Measurements from ENCODE around the gene REXO2. TPM values are rescaled to one million over a fixed set of nuclear protein-coding genes. Genes with fewer than 3 reads are reported as not detected.

REXO2 gene
- total and polyA plus RNA-seq, 2 of the 4 experiments (the other 2 are of a cell fraction): 179 to 255 TPM

- Histone ChIP-seq H3K9me1 (ENCODE audit: insufficient read depth, low read length) (0 out of 2 replicates have a peak, but pooled peaks cover 3% of the 10 kb centered on the region), H3K4me3 (ENCODE audit: insufficient read depth, low read depth, low read length) (peak overlapping the region; percentile 72), H2AFZ (replicated peaks; ENCODE audit: low read length, poor library complexity) (peak overlapping the region; percentile 86), H4K91ac (ENCODE audit: insufficient read depth, low read depth, low read length) (peak overlapping the region; percentile 91), H2BK120ac (ENCODE audit: low read depth, low read length) (peak overlapping the region; percentile 86), H3K27ac (ENCODE audit: insufficient read depth, low read length) (peak overlapping the region; percentile 97), H3K4ac (ENCODE audit: low read depth, low read length) (peak overlapping the region; percentile 97), H3K79me1 (ENCODE audit: low read depth in 1 of 2, low read length in 2 of 2) (peaks cover 8 to 12% of the 10 kb centered on the region in 2 experiments; a peak in 3 of 4 replicates), H3K9ac (ENCODE audit: low read depth, low read length) (peak overlapping the region; percentile 97), H3K56ac (ENCODE audit: extremely low read depth, insufficient read depth, low read length) (peak overlapping the region; percentile 97), H3K4me1 (ENCODE audit: control insufficient read depth, insufficient read depth, low read length) (peaks cover 4% of the 10 kb centered on the region; the same call in 1 of the 2 replicates), H3K27me3 (ENCODE audit: control insufficient read depth, insufficient read depth, low read length) (no peaks in the 10 kb centered on the region), H4K8ac (ENCODE audit: low read depth in 2 of 2, low read length in 2 of 2) (peak overlapping the region; percentile 97 to 98), H3K9me3 (ENCODE audit: control insufficient read depth, insufficient read depth, low read length) (no peaks in the 10 kb centered on the region), H2AK9ac (replicated peaks; ENCODE audit: low read depth, low read length, poor library complexity) (peak overlapping the region; percentile 94), H3K4me2 (ENCODE audit: low read depth, low read length) (peak overlapping the region; percentile 95), H4K20me1 (ENCODE audit: insufficient read depth, low read length) (peaks cover 6% of the 10 kb centered on the region; the same call in 1 of the 2 replicates), H3K36me3 (ENCODE audit: control insufficient read depth, insufficient read depth, low read length) (no peaks in the 10 kb centered on the region), H2BK5ac (ENCODE audit: low read depth, low read length, poor library complexity, severe bottlenecking) (peak overlapping the region; percentile 90), H3K14ac (replicated peaks; ENCODE audit: low read depth, low read length) (peak overlapping the region; percentile 92), H3K23ac (ENCODE audit: low read depth, low read length) (peak overlapping the region; percentile 92), H4K5ac (ENCODE audit: low read depth, low read length) (peak overlapping the region; percentile 92), H2BK15ac (ENCODE audit: low read depth, low read length) (peak overlapping the region; percentile 76; the same call in 2 of the 3 replicates), H3K18ac (ENCODE audit: low read depth, low read length) (peak overlapping the region; percentile 96), H2BK20ac (ENCODE audit: low read depth, low read length) (peak overlapping the region; percentile 54; the same call in 1 of the 2 replicates), H2AK5ac (ENCODE audit: low read depth, low read length) (peak overlapping the region; percentile 96)
- TF ChIP-seq CEBPB (IDR thresholded peaks at IDR 0.05; ENCODE audit: low read depth, low read length) (peak; percentile 27; the same call in 1 of the 2 replicates), MAZ (IDR thresholded peaks at IDR 0.05; ENCODE audit: borderline replicate concordance, low read depth, low read length) (no peak)
- BruUV-seq (replicated peaks): TSS peak; percentile 86
- ChIA-PET CTCF (no interaction called here), POLR2A (ENCODE audit: unreplicated experiment) (no interaction called here)
- in situ Hi-C loops (cut with MboI; ENCODE audit: low sequenced_read_pairs) (loop anchor here (5.0 kb wide), 1 partner anchor 47 kb away; no protein-coding TSS in a partner anchor), intact Hi-C loops (cut with micrococcal nuclease) (loop anchor here (1.0 to 5.0 kb wide), 4 partner anchors 32 to 117 kb away; partner anchors contain the start of gene NNMT), dilution Hi-C loops (cut with HindIII; ENCODE audit: low sequenced_read_pairs, unreplicated experiment) (no loop called here)
- DNase-seq (no peak), ATAC-seq (ENCODE audit: low read depth) (peak; percentile 25)
- WGBS, 2 experiments (ENCODE audit: extremely low coverage in 2 of 2, insufficient read length in 1 of 2): 1% methylated on average over 16 of the region's 29 CpGs; no CpG with 5 or more reads in 1 of the 2 experiments
Measured at GRCh38 chr11:114399490-114400215, 39.6 kb upstream of the REXO2 start.
